PC-9 (cell line): ENCODE data around the gene PICALM. TPM values are rescaled to one million over a fixed set of nuclear protein-coding genes. Genes with fewer than 3 reads are reported as not detected.

ENCODE experiments used
- BruUV-seq: library from RNA; stranded (reverse); fragments of 400-500 nt; replicated peaks from 2 replicates; lab custom pipeline; 2021; lab: Mats Ljungman, UMichigan
- CTCF ChIA-PET: fragments of 300-600 bp; sonication (Branson Sonifier 250); formaldehyde crosslinking; loops from one replicate; lab custom pipeline; 2022; ENCODE audit warnings: antibody characterized with exemption; lab: Charles Lee
- POLR2A ChIA-PET: fragments of 300-600 bp; sonication (Branson Sonifier 250); formaldehyde crosslinking; loops from one replicate; lab custom pipeline; 2022; ENCODE audit warnings: antibody characterized with exemption; ENCODE audit not compliant: unreplicated experiment; lab: Charles Lee
- DNase-seq, 2 experiments: peaks; one replicate each; pipeline versions ENCODE4 v3.0.0 to v3.0.0-alpha.2; 2015 to 2022; ENCODE audit warnings: mixed read lengths in 1 of 2
- H2AFZ ChIP-seq: fragments of 200-600 bp; sonication (generic); 2 replicates; pipeline ENCODE4 v1.8.1; 2017; ENCODE audit warnings: antibody characterized with exemption
- H3F3A ChIP-seq: fragments of 200-600 bp; sonication (generic); 2 replicates; pipeline ENCODE4 v1.8.1; 2017; ENCODE audit warnings: antibody characterized with exemption, mild to moderate bottlenecking, low read depth; ENCODE audit not compliant: insufficient read depth
- H3K27ac ChIP-seq: fragments of 200-600 bp; sonication (generic); 2 replicates; pipeline ENCODE4 v1.6.1; 2016; ENCODE audit warnings: mixed run types
- H3K27me3 ChIP-seq: fragments of 200-600 bp; sonication (generic); 2 replicates; pipeline ENCODE4 v1.6.1; 2016; ENCODE audit warnings: low read depth, mixed run types; ENCODE audit not compliant: insufficient read depth
- H3K36me3 ChIP-seq: fragments of 200-600 bp; sonication (generic); 2 replicates; pipeline ENCODE4 v1.6.1; 2016; ENCODE audit warnings: low read depth, mixed run types
- H3K4me1 ChIP-seq: fragments of 200-600 bp; sonication (generic); replicated peaks from 2 replicates; pipeline ENCODE4 v1.6.1; 2016; ENCODE audit warnings: mixed run types; ENCODE audit not compliant: insufficient read depth
- H3K4me2 ChIP-seq: fragments of 200-600 bp; sonication (generic); 2 replicates; pipeline ENCODE4 v1.6.1; 2017; ENCODE audit warnings: mixed run types
- H3K4me3 ChIP-seq: fragments of 200-600 bp; sonication (generic); 2 replicates; pipeline ENCODE4 v1.6.1; 2016; ENCODE audit warnings: mixed run types
- H3K79me2 ChIP-seq: fragments of 200-600 bp; sonication (generic); 2 replicates; pipeline ENCODE4 v1.6.1; 2017; ENCODE audit warnings: low read depth, mixed run types
- H3K9me2 ChIP-seq: fragments of 200-600 bp; sonication (generic); 2 replicates; pipeline ENCODE4 v1.8.1; 2017; ENCODE audit warnings: mild to moderate bottlenecking; ENCODE audit not compliant: insufficient read depth
- H3K9me3 ChIP-seq: fragments of 200-600 bp; sonication (generic); 2 replicates; pipeline ENCODE4 v1.8.1; 2016; ENCODE audit warnings: low read depth; ENCODE audit not compliant: insufficient read depth
- H4K20me1 ChIP-seq: fragments of 200-600 bp; sonication (generic); 2 replicates; pipeline ENCODE4 v1.8.1; 2017; ENCODE audit not compliant: insufficient read depth
- CTCF ChIP-seq: fragments of 200-600 bp; sonication (generic); conservative IDR thresholded peaks from 2 replicates; pipeline ENCODE4 v1.6.1; 2017; ENCODE audit warnings: mixed run types, antibody characterized with exemption, mild to moderate bottlenecking, moderate library complexity
- EZH2 ChIP-seq: fragments of 200-600 bp; sonication (generic); IDR thresholded peaks from 2 replicates; pipeline ENCODE4 v1.8.0; 2017; ENCODE audit warnings: antibody characterized with exemption, low read depth
- intact Hi-C: fragments of 100-400 bp; cut with micrococcal nuclease; formaldehyde crosslinking; loops from one replicate; pipeline ENCODE4 v1.10.0; 2022; ENCODE audit not compliant: unreplicated experiment
- total RNA-seq: library from RNA; stranded (reverse); gene quantifications from 2 replicates; pipeline ENCODE4 v1.2.3, GENCODE V29; 2021

The PICALM gene
- total RNA-seq, 1 experiment from 2014 or later = 116 TPM

- no peak for TF ChIP-seq EZH2
- TF ChIP-seq CTCF = no peak
- no peak for DNase-seq
- Histone ChIP-seq H3K9me2 (no peaks in the 10 kb centered on the region), H3F3A (peaks cover 9% of the 10 kb centered on the region; the same call in 1 of the 2 replicates), H3K4me2 (no peak overlapping the region), H3K79me2 (peaks cover 5% of the 10 kb centered on the region; the same call in 1 of the 2 replicates), H3K9me3 (no peaks in the 10 kb centered on the region), H2AFZ (no peak overlapping the region), H3K36me3 (peaks cover 55% of the 10 kb centered on the region), H3K4me1 (no peaks in the 10 kb centered on the region), H3K4me3 (no peak overlapping the region), H3K27me3 (no peaks in the 10 kb centered on the region), H4K20me1 (no peaks in the 10 kb centered on the region; the same call in 1 of the 2 replicates), H3K27ac (no peak overlapping the region)
- intact Hi-C loops = no loop called here
- BruUV-seq = no TSS peak
- CTCF ChIA-PET = no interaction called here
- POLR2A ChIA-PET = no interaction called here
Measured at GRCh38 chr11:85970593-85970992, 98.3 kb downstream of the PICALM start.

GRCh38 chr11:85967457-85967856 is 101.4 kb downstream of the PICALM start:
- Histone ChIP-seq H2AFZ (no peak overlapping the region), H3K27me3 (no peaks in the 10 kb centered on the region), H3K4me3 (no peak overlapping the region), H3K27ac (no peak overlapping the region), H3K4me1 (no peaks in the 10 kb centered on the region), H3K4me2 (no peak overlapping the region), H3K9me3 (no peaks in the 10 kb centered on the region), H3K9me2 (no peaks in the 10 kb centered on the region), H3K79me2 (peaks cover 5% of the 10 kb centered on the region; the same call in 1 of the 2 replicates), H4K20me1 (no peaks in the 10 kb centered on the region; the same call in 1 of the 2 replicates), H3K36me3 (peaks cover 39% of the 10 kb centered on the region), H3F3A (0 out of 2 replicates have a peak, but pooled peaks cover 7% of the 10 kb centered on the region)
- intact Hi-C loops = no loop called here
- no peak for DNase-seq
- no peak for TF ChIP-seq CTCF
- TF ChIP-seq EZH2 = no peak
- CTCF ChIA-PET = no interaction called here
- POLR2A ChIA-PET = interaction anchor here (0.5 kb wide), 1 partner anchor 28 kb away, joined by 3 read pairs; no protein-coding TSS in a partner anchor
- no TSS peak for BruUV-seq

- Histone ChIP-seq H3K36me3 (peaks cover 34% of the 10 kb centered on the region), H3F3A (peaks cover 7% of the 10 kb centered on the region; the same call in 1 of the 2 replicates), H3K4me2 (no peak overlapping the region), H3K27ac (no peak overlapping the region), H3K79me2 (peaks cover 5% of the 10 kb centered on the region; the same call in 1 of the 2 replicates), H3K4me3 (no peak overlapping the region), H3K9me2 (no peaks in the 10 kb centered on the region), H2AFZ (no peak overlapping the region), H3K4me1 (no peaks in the 10 kb centered on the region), H3K9me3 (no peaks in the 10 kb centered on the region), H3K27me3 (no peaks in the 10 kb centered on the region), H4K20me1 (no peaks in the 10 kb centered on the region)
- POLR2A ChIA-PET = no interaction called here
- no peak for DNase-seq
- intact Hi-C loops = no loop called here
- CTCF ChIA-PET = no interaction called here
- TF ChIP-seq CTCF (no peak), EZH2 (no peak)
- no TSS peak for BruUV-seq
Measured at GRCh38 chr11:85965202-85965601, 103.7 kb downstream of the PICALM start.
